K562 (cell line): ENCODE measurements around the gene TRIP12.

ENCODE experiments used
- ASH1L ChIP-seq: fragments of 450-650 bp; IDR thresholded peaks from 2 replicates; pipeline ENCODE4 v1.6.1; 2018; ENCODE audit warnings: borderline replicate concordance, mild to moderate bottlenecking, low read depth; ENCODE audit not compliant: partially characterized antibody
- MYC ChIP-seq, 2 experiments: fragments of 250-450 bp in 1 of 2; sonication (Bioruptor Pico) in 1 of 2; IDR thresholded peaks; 2 replicates each; pipeline versions ENCODE4 v1.5.1 to v1.6.1; 2012 to 2021; ENCODE audit warnings: low read depth in 2 of 2, borderline replicate concordance in 1 of 2, improper control_type of control experiment in 1 of 2, low read length in 1 of 2, mild to moderate bottlenecking in 1 of 2, moderate library complexity in 1 of 2
- POLR2AphosphoS2 ChIP-seq: IDR thresholded peaks from 2 replicates; pipeline ENCODE4 v1.6.1; 2012; ENCODE audit warnings: low read length, improper control_type of control experiment
- POLR3A ChIP-seq: IDR thresholded peaks from 2 replicates; pipeline ENCODE4 v1.6.1; 2011; ENCODE audit warnings: borderline replicate concordance, mild to moderate bottlenecking, moderate library complexity; ENCODE audit not compliant: insufficient read length, insufficient read depth; ENCODE audit errors: extremely low read depth
- SIN3A ChIP-seq, 2 experiments: fragments of 150-350 bp in 1 of 2; IDR thresholded peaks; 2 replicates each; pipeline ENCODE4 v1.6.1; 2011 to 2016; ENCODE audit warnings: borderline replicate concordance in 2 of 2, low read depth in 2 of 2, low read length in 2 of 2, mild to moderate bottlenecking in 2 of 2, moderate library complexity in 2 of 2; ENCODE audit not compliant: control insufficient read depth in 1 of 2
- TF ChIP-seq, protein P1 (sequence below): sonication (generic); formaldehyde crosslinking; IDR thresholded peaks from 2 replicates; pipeline ENCODE4 v1.5.0; 2020; ENCODE audit warnings: missing genetic modification reagents

- no peak for TF ChIP-seq ASH1L
- no peak for TF ChIP-seq SIN3A (IDR thresholded peaks at IDR 0.05; ENCODE audit: borderline replicate concordance in 2 of 2, control insufficient read depth in 1 of 2, low read depth in 2 of 2, low read length in 2 of 2)
- no peak for TF ChIP-seq MYC (IDR thresholded peaks at IDR 0.05; ENCODE audit: low read depth, low read length)
- no peak for TF ChIP-seq MYC (CRISPR knock-in tag; IDR thresholded peaks at IDR 0.05; ENCODE audit: borderline replicate concordance, low read depth)
- TF ChIP-seq POLR2AphosphoS2, result no peak
- TF ChIP-seq, protein P1, sequence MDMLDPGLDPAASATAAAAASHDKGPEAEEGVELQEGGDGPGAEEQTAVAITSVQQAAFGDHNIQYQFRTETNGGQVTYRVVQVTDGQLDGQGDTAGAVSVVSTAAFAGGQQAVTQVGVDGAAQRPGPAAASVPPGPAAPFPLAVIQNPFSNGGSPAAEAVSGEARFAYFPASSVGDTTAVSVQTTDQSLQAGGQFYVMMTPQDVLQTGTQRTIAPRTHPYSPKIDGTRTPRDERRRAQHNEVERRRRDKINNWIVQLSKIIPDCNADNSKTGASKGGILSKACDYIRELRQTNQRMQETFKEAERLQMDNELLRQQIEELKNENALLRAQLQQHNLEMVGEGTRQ (CRISPR knock-in tag), result no peak
- TF ChIP-seq POLR3A, result no peak
Observed at GRCh38 chr2:229945975-229946374, 24.2 kb upstream of the TRIP12 start.
